Measurements from ENCODE around the gene KRT16.
"Not testable (repeated sequence)": the region's sequence is repeated elsewhere in the genome, so short reads cannot be mapped to it uniquely, and the experiment has no call there.

- TF ChIP-seq, protein P1, sequence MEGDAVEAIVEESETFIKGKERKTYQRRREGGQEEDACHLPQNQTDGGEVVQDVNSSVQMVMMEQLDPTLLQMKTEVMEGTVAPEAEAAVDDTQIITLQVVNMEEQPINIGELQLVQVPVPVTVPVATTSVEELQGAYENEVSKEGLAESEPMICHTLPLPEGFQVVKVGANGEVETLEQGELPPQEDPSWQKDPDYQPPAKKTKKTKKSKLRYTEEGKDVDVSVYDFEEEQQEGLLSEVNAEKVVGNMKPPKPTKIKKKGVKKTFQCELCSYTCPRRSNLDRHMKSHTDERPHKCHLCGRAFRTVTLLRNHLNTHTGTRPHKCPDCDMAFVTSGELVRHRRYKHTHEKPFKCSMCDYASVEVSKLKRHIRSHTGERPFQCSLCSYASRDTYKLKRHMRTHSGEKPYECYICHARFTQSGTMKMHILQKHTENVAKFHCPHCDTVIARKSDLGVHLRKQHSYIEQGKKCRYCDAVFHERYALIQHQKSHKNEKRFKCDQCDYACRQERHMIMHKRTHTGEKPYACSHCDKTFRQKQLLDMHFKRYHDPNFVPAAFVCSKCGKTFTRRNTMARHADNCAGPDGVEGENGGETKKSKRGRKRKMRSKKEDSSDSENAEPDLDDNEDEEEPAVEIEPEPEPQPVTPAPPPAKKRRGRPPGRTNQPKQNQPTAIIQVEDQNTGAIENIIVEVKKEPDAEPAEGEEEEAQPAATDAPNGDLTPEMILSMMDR (IDR thresholded peaks at IDR 0.05): not testable (repeated sequence)
- TF ChIP-seq POLR2AphosphoS5 (IDR thresholded peaks at IDR 0.05); POLR2A (IDR thresholded peaks at IDR 0.05); EP300 (IDR thresholded peaks at IDR 0.05; ENCODE audit: low read depth): not testable (repeated sequence)
Measured at GRCh38 chr17:41623184-41623861, 10.8 kb upstream of the KRT16 start.

Data from transverse colon (tissue), 4 donors.